NCI-H146 treated with DMSO at 0.1 percent for 48 hours (cell line): ENCODE results near the gene DNAH7.

Experiments used
- DNase-seq: peaks from one replicate; lab custom pipeline; 2025; ENCODE audit not compliant: unreplicated experiment; lab: John Stamatoyannopoulos, UW

The DNAH7 gene

DNA sequence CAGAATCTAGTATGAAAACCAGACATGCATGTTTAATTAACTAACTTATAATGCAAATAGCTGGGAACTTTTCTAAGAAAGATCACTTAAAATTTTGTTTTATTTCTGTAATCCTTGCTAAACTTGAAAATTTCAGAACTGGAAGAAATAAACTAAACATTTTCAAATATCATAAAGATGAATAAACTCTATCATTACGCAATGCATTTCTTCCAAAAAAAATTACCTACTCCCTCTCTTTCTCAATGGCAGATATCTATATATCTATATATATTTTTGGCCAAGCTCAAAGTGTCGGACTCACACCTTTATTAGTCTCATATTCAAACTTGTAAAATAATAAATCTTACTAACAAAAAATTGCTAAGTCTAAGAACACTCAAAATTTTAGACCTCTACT lies 253.6 kb downstream of the DNAH7 start:
- DNase-seq = no peak

DNA sequence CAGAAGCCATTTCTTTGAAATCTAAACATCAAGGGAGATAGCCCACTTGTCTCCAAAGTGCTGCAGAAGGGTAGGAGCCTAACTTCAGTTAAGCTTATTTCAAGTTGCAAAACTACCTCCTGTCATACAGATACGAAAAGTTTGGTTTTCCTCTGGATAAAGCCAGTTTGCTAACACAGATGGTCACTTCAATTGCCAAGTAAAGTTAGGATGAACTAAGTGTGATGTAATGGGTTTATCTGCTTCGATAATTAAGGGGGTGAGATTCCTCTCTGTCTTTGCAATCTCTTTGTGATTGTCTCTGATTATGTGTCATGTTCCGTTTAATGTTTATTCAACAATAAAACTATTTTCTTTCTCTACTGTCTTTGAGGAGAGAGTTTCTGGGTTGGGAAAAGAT lies 255.2 kb downstream of the DNAH7 start:
- DNase-seq = no peak

DNA sequence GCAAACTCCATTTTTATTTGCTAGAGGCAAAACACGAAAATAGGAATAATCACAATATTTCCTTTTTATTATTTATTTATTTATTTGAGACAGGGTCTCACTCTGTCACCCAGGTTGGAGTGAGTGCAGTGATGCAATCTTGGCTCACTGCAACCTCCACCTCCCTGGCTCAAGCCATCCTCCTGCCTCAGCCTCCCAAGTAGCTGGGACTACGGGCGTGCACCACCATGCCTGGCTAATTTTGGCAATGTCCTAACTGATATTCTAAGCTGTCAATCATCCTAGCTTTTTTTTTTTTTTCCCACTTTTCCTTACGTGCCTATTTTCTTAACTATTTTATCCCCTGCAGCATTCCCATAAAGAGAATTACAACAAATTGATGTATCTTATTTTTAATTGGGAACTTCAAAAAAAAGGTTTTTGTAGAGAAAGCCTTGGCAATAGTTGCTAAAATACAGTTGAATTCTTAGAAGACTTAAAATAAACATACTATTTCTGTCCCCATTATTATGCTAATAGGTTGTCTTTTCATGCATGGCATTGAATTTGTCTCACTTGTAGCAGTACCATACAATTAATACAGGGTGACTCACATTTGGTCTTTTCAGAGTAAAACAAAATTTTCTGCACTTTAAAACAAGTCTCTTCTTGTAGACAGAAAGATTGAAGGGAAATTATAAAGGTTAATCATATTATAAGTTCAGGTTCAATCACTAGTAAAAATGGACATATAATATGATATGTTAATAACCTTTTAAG lies 258.1 kb downstream of the DNAH7 start:
- DNase-seq = no peak

DNA sequence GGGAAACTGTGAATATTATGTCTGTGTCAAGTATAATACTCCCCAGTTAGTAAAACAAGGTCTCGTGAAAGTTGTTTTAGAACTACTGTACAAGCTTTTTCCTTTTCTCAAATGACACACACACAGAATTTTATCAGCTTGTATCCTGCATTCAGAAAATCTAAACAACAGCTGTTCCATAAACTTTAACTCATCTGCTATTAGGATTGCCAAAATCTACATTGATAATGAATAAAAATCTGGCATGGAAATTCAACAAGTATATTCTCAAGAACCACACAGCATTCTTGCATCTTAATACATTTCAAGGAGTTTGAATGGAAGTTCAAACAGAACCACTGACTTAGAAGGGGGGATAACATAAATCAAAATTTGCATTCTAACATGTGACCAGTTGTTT lies 260.4 kb downstream of the DNAH7 start:
- no peak for DNase-seq

DNA sequence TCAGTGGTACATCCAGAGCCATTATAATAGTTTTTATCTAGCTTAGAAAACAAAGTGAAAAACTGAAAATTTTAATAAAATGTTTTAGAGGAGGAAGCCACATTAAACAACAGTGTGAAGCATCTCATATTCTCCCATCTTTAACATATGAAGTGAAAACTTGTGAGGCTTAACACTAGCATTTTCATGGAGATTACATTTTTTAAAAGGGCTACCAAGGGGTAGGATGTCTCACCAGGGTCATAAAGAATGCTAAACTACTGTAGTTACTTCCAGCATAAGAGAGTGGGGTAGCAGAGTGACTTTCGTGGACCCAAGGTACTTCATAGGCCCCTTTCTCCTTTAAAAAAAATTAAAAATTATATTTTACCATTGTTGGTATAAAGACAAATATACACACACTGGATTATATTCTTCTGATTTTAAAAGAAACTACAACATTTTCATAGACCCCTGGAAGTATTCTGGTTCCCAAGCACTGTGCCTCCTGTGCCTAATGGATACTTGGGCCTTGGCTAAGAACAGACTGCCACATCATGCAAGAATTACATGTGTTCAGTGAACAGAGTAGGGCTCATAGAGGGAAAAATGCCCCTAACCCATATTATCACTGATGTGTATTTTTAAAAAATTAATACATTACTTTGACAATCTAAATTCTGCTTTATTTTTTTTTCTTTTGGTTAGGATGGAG lies 263.2 kb downstream of the DNAH7 start:
- no peak for DNase-seq

DNA sequence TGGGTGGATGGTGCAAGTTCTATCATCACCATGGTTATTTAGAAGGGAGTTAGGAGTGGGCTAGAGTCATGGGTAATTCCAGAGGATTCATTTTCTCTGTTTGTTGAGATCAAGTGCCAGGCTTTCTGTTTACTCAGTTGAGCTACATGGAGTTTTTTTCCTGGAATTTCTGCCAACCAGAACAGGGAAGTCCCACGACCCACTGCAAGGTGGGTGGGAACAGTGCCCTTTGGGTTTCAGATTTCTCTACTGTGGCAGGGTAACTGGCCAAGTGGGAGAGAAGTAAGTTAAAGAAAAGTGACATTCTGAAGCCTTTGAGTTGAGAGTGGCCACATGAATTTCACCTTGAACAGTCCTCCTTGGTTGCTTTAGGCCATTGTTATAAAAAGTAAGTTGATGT lies 272.8 kb downstream of the DNAH7 start:
- no peak for DNase-seq

DNA sequence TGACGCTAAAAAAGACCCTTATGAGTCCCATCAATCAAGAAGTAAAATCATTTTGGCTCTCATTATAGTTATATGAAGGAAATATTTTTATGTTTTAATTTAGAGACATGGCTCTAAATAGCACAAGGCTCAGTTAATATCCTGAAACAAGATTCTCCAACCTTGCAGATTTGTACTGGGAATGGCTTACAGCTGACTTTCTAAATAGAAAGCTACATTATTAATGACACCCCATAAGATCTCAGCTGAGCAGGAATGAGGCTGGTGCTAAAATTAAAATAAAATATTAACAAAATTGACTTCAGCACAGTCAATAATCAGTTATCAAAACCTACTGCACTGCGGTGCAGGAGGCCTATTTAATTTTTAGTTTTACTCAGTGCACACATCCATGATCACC lies 274.8 kb downstream of the DNAH7 start:
- no peak for DNase-seq

DNA sequence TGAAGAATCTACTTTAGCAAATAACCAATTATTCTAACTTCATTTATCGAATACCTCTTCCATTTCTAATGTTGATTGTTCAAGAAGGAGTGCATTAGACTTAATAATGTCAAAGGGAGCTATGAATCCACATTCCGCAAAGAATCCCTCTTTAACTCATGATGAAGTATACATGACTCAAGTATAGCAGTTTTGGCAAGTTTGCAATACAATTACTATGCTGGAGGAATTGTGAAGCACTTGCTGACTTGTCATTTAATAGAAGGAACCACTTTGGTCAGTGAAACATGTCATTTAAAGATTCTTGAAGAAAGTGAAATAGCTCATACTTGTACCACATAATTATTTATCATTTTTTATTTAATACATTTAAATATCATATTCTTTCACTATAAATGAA lies 286.5 kb downstream of the DNAH7 start:
- no peak for DNase-seq

DNA sequence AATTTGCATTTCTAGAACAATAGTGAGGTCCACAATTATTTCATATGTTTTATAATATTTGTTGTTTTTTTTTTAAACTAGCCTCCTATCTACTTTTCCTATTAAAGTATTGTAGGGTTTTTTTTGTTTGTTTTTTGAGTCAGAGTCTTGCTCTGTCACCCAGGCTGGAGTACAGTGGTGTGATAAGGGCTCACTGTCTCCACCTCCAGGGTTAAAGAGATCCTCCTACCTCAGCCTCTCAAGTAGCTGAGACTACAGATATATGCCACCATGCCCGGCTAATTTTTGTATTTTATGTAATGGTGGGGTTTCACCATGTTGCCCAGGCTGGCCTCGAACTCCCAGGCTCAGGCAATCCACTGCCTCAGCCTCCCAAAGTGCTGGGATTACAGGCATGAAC lies 289.1 kb downstream of the DNAH7 start:
- no peak for DNase-seq

DNA sequence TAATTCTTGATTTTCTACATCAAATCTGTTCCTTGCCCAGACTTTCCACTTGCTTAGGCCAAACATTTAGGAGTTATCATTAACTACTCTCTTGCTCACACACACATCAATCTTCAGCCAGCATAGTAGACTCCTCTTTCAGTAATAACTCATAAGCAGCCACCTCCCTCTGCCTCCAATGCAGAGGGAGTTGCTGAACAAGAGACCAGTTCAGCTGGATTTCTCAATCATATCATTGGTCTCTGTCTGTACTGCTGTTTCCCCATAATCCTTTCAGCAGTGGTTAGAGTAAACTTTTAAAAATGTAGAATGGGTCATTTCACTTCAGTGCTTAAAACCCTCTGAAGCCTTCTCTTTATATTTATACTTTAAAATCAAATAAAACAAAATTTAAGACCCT lies 298.7 kb downstream of the DNAH7 start:
- no peak for DNase-seq

DNA sequence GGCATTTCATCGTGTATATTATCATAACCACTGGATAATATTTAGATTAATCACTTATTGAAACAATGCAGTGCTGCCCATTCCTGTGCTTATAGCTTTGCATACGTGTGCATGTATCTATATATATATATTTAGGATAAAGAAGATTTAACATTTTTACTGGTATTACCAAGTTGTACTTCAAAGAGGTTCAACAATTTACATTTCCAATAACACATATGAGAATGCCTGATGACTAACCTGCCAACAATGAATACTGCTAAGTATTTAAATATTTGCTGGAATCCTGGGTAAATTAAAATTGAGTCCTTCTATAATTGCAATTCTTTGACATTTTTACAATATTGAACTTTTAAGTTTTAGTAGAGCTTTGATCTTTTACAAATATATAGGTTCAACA lies 300.2 kb downstream of the DNAH7 start:
- no peak for DNase-seq

DNA sequence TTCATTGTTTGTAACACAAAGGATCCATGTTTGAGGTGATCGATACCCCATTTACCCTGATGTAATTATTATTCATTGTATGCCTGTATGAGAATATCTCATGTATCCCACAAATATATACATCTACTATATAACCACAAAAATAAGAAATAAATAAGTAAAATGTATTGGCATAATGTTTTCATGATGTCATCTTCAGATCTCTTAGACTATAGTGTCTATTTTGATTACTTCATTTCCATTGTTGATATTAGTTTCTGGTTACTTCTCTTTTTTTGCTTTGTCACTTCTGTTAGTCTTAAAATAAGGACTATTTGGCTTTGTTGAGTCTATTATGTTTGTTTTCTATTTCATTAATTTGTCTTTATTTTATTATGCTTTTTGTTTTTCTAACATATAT lies 301.9 kb downstream of the DNAH7 start:
- no peak for DNase-seq

DNA sequence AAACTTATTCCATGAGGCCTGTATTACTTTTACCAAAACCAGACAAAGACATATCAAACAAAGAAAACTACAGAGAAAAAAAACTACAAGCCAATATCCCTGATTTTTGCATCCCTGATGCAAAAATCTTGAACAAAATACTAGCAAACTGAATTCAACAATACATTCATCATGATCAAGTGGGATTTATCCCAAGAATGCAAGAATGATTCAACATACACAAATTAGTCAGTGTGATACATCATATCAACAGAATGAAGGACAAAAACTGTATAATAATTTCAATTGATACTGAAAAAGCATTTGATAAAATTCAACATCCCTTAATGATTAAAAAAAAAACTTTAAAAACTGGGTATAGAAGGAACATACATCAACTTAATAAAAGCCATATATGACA lies 304.8 kb downstream of the DNAH7 start:
- no peak for DNase-seq

DNA sequence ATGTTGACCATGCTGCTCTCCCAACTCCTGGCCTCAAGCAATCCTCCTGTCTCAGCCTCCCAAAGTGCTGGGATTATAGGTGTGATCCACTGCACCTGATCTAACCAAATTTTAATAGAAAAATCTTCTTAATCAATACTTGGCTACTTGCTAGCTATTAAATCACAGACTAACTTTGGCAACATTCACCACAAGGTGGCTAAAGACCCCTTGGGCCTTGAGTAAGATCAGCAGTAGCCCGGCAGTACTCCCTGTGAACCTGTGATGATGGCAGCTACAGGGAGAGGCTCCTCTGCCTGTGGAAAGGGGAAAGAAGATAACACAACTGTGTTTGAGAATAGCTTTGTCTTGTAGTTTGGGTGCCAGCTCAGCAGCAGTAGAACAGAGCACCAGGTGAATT lies 308.8 kb downstream of the DNAH7 start:
- DNase-seq = no peak

DNA sequence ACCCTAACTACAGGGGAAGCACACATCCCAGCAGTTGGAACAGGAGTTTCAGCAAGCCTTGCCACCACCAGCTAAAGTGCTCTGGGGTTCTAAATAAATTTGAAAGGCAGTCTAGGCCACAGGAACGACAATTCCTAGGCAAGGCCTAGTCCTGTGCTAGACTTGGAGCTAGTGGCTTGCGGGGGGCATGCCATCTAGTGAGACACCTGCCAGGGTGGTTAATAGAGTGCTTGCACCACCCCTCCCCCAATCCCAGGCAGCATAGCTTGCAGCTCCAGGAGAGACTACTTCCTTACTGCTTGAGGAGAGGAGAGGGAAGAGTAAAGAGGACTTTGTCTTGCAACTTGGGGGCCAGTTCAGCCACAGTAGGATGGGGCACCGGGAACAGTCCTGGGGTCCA lies 309.8 kb downstream of the DNAH7 start:
- DNase-seq = no peak

DNA sequence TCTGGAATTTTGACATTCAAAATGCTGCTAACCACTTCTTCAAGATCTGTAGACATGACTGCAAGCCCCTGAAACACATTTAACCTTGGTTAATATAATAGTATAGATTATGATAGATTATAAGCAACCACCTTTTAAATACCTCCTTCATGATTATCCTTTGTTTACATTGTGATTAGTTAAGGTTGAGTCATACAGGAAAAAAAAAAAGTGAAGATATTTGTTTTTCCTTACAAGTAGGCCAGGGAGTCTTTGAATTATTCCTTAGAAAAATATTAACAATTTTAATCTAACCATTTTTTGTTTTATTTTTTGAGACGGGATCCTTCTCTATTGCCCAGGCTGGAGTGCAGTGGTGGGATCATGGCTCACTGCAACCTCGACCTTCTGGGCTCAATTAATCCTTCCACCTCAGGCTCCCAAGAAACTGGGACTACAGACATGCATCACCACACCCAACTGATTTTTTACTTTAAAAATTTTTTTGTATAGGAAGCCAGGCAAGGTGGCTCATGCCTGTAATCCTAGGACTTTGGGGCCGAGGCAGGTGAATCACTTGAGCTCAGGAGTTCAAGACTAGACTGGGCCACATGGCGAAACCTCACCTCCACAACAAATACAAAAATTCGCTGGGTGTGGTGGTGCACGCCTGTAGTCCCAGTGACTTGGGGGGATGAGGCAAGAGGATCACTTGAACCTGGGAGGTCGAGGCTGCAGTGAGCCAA lies 312.3 kb downstream of the DNAH7 start:
- no peak for DNase-seq

DNA sequence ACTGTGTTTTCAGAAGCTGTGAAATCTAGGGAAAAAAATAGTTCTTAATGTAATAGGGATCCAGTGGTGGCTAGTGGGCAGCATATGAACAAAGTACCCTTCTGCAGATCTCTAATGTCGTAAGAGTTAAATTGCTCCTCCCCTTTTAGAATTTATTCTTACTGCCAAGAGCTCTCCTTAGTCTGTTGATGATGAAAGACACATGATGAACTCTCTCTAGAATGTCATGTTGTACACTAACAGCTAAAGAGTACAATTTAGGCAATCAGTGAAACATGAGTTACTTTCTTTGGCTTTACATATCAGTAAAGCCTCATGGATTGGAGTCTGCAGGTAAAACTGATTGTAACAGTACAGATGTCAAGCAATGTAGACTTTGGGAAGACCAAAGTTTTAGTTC lies 327.4 kb downstream of the DNAH7 start:
- DNase-seq = no peak

DNA sequence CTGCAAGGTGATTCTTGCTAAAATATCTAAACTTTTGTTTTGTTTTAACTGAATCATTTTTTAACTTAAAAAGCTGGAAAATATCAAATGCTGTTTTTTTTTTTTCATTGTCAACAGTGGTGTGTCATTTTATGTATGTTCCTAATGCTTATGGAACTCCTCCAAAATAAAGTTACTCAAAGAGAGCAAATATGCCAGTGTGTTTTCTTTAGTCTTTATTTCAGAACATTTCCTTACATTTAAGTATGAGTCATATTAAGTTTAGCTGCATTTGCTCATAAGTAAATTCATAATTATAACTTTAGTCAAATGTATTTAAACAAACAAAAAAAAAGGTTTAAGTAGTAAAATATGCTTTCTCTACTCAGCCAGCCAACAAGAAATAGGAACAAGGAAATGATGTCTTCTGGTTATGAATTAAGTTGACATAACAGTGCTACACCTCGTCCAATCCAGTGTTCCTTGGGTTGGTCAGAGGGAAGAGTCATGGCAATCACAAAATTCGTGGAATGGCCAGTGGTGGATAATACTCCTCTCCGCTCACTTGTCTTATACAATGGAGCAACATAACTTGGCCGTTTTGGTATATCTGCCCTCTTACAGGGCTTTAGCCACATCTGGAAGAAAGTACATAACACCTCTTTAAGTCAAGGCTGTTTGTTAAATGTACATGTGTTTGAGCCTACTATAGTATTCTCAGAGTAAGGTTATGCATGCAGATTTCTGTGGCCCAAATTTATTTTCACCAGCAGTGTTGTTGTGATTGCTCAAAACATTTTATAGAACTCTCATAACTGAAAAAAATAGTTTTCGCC lies 330.9 kb downstream of the DNAH7 start:
- DNase-seq = no peak

DNA sequence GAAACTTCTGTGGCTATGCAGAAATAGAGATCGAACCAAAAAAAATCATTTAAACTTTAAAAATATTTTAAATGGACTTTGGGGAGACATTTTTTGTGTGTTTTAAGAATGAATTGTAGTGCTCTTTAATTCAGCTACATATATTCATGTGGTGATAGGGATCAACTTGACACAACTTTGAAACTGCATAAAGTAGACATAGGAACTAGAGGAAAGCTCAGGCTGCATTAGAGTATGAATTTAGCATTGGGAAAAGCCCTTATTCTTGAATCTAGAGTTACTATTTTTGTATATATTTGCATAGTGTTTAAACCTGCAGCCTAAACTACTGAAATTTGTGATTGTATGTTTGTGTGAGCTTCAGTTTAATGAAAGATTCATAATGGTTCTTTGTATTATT lies 333.3 kb downstream of the DNAH7 start:
- no peak for DNase-seq

DNA sequence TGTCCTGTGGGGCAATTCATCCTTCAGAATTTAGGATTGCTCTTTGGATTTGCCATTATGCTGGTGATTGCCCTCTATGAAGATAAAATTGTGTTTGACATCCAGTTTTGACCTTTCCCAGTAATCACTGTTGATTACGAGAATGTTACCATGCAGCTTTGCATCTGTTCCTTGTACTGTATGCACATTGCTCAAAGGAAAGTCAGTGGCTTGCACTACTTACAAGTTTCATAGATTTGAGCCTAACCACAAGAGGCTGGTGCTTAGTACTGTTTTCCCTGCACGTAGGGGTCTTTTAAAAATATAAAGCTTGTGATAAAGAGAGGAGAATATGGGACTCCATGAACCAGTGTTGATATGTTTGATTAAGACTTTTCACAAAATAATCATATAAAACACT lies 333.7 kb downstream of the DNAH7 start:
- no peak for DNase-seq

DNA sequence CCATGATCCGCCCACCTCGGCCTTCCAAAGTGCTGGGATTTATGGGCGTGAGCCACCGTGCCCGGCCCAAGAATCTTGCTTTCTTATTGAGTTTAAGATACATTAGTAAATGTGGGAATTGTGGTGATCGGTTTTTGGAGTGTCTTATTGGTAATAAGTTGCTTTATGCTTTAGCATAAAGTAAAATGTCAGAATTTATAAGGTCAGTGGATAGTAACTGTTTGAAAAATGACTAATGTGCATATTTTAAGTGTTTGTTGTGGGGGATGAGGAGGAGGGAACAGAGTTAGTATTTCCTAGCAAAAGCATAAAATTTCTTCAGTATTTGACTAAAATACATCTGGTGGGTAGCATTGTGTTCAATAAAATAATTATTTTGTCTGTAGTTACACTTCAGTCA lies 334.2 kb downstream of the DNAH7 start:
- no peak for DNase-seq
